HL-60 (cell line): ENCODE measurements around the gene CELF2.

ENCODE experiments used
- DNase-seq, 2 experiments: peaks; one replicate each; pipeline ENCODE4 v3.0.0-alpha.2; 2010 to 2020; ENCODE audit warnings: low read depth in 1 of 2, low spot score in 1 of 2
- H3K27ac ChIP-seq: fragments of 250-450 bp; sonication (Bioruptor Pico); replicated peaks from 2 replicates; pipeline ENCODE4 v1.5.1; 2020; ENCODE audit warnings: mild to moderate bottlenecking, moderate library complexity
- H3K27me3 ChIP-seq: fragments of 250-450 bp; sonication (Bioruptor Pico); 2 replicates; pipeline ENCODE4 v1.5.1; 2021; ENCODE audit warnings: mild to moderate bottlenecking, moderate library complexity; ENCODE audit not compliant: insufficient read depth, poor library complexity, severe bottlenecking
- H3K4me3 ChIP-seq: replicated peaks from 2 replicates; pipeline ENCODE4 v1.5.1; 2011; ENCODE audit warnings: mild to moderate bottlenecking, control low read depth, low read length; ENCODE audit not compliant: insufficient read depth
- GABPA ChIP-seq: IDR thresholded peaks from 2 replicates; pipeline ENCODE4 v1.6.1; 2012; ENCODE audit warnings: low read depth
- POLR2AphosphoS5 ChIP-seq: IDR thresholded peaks from 2 replicates; pipeline ENCODE4 v1.6.1; 2012; ENCODE audit warnings: low read depth
- SPI1 ChIP-seq: IDR thresholded peaks from 2 replicates; pipeline ENCODE4 v1.6.1; 2012; ENCODE audit warnings: low read depth, mild to moderate bottlenecking, borderline replicate concordance
- TF ChIP-seq, protein P1 (sequence below): IDR thresholded peaks from one replicate; pipeline ENCODE4 v1.5.1; 2011; ENCODE audit warnings: low read length, control low read depth, inconsistent platforms; ENCODE audit not compliant: insufficient read depth
- TF ChIP-seq, protein P2 (sequence below): IDR thresholded peaks from 2 replicates; pipeline ENCODE4 v1.6.1; 2012; ENCODE audit warnings: low read depth; ENCODE audit not compliant: insufficient replicate concordance

Gene CELF2

DNA sequence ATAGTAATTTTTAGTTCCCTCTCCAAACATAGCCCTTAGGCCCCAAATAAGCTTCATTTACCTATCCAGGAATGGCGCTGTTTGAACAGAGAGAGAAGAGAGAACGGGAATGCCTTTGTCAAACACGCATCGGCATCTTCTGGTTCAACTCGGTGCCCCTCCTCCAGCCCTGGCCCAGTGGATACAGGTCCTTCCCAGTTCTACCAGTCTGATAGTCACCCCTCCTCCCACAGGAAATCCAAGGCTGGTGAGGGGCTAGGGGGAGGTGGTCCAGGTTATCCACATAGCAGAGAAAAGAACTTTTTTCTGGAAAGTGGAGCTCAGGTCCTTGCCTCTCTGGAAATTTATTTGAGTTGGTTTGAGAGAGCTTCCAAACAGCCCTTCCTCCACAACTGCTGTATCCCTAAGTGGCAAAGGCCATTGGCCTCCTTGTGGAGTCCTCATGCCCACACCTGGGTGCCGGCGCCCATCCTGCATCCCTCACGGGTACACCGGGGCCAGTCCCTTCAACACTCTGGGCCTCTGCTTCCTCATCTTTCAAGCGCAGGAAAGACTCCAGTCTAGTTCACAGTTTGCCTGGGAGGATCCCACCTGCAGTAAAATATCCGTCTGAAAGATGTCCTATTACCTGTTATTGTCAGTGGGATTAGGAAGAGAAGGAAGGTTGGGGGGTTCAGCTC is 287.4 kb downstream of the CELF2 start:
- Histone ChIP-seq H3K27ac (no peak overlapping the region), H3K27me3 (no peaks in the 10 kb centered on the region), H3K4me3 (no peak overlapping the region)
- DNase-seq: no peak
- TF ChIP-seq GABPA (no peak), SPI1 (no peak), POLR2AphosphoS5 (no peak)
- TF ChIP-seq, protein P1, sequence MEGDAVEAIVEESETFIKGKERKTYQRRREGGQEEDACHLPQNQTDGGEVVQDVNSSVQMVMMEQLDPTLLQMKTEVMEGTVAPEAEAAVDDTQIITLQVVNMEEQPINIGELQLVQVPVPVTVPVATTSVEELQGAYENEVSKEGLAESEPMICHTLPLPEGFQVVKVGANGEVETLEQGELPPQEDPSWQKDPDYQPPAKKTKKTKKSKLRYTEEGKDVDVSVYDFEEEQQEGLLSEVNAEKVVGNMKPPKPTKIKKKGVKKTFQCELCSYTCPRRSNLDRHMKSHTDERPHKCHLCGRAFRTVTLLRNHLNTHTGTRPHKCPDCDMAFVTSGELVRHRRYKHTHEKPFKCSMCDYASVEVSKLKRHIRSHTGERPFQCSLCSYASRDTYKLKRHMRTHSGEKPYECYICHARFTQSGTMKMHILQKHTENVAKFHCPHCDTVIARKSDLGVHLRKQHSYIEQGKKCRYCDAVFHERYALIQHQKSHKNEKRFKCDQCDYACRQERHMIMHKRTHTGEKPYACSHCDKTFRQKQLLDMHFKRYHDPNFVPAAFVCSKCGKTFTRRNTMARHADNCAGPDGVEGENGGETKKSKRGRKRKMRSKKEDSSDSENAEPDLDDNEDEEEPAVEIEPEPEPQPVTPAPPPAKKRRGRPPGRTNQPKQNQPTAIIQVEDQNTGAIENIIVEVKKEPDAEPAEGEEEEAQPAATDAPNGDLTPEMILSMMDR: no peak
- TF ChIP-seq, protein P2, sequence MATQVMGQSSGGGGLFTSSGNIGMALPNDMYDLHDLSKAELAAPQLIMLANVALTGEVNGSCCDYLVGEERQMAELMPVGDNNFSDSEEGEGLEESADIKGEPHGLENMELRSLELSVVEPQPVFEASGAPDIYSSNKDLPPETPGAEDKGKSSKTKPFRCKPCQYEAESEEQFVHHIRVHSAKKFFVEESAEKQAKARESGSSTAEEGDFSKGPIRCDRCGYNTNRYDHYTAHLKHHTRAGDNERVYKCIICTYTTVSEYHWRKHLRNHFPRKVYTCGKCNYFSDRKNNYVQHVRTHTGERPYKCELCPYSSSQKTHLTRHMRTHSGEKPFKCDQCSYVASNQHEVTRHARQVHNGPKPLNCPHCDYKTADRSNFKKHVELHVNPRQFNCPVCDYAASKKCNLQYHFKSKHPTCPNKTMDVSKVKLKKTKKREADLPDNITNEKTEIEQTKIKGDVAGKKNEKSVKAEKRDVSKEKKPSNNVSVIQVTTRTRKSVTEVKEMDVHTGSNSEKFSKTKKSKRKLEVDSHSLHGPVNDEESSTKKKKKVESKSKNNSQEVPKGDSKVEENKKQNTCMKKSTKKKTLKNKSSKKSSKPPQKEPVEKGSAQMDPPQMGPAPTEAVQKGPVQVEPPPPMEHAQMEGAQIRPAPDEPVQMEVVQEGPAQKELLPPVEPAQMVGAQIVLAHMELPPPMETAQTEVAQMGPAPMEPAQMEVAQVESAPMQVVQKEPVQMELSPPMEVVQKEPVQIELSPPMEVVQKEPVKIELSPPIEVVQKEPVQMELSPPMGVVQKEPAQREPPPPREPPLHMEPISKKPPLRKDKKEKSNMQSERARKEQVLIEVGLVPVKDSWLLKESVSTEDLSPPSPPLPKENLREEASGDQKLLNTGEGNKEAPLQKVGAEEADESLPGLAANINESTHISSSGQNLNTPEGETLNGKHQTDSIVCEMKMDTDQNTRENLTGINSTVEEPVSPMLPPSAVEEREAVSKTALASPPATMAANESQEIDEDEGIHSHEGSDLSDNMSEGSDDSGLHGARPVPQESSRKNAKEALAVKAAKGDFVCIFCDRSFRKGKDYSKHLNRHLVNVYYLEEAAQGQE: no peak

DNA sequence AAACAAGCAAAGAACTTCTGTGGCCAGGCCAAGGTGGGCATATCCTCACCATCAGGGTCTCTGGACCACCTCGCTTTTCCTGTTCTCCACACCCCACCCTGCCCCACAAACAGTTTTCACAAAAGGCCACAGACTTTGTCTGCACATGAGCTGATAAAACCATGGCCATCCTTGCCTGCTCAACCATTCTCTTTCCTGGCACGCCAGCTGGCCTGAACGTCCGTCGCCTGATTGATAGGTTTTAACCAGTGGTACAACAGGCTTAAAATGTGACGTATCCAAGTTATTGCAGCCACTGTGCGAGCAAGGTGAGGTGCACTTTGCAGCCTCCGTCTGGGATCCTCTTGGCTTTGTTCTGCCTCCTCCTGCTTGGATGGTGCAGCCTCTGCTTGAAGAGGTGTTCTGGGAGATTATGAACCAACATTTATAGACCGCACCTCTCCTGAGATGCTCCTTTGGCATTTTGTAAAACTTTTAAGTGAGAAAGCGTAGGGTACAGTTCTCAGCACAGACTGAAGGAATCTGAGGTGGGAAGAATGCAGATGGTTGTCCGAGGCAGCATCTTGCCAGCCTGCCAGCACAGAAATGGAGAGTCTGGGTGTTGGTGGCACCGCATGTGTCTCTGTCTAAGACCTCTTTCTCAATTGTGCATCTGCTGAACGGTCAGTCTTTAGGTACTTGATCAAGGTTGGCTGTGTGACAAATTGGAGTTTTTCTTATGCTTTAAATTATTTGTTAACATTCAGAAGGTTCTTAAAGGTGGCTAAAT is 288.3 kb downstream of the CELF2 start:
- Histone ChIP-seq H3K27ac (no peak overlapping the region), H3K4me3 (no peak overlapping the region), H3K27me3 (no peaks in the 10 kb centered on the region)
- TF ChIP-seq, protein P2: no peak
- TF ChIP-seq SPI1 (no peak), POLR2AphosphoS5 (no peak), GABPA (no peak)
- TF ChIP-seq, protein P1: no peak
- no peak for DNase-seq

DNA sequence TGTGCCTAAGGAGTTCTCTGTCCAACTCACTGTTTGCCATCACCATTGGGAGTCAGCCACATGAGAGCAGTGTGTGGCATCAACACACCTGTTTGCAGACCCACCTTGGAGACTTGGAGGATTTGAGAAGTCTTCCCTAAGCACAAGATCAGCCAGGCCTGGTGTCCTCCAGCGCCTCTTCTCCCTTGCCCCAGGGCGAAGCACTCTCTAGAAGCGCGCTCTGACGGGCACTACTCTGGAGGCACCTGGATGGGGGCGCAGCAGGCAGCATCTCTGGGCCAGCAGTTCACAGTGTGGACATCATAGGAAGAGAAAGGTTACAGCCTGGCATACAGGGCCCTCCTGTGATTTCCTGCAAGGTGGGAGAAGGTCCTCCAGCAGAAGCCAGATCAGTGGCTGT is 289.3 kb downstream of the CELF2 start:
- DNase-seq: no peak
- Histone ChIP-seq H3K4me3 (no peak overlapping the region), H3K27me3 (no peaks in the 10 kb centered on the region), H3K27ac (no peak overlapping the region)
- no peak for TF ChIP-seq POLR2AphosphoS5
- no peak for TF ChIP-seq GABPA
- no peak for TF ChIP-seq SPI1
- TF ChIP-seq, protein P2: no peak
- TF ChIP-seq, protein P1: no peak
